ENCODE results near the gene ABHD6.
"Not testable (repeated sequence)": the region's sequence is repeated elsewhere in the genome, so short reads cannot be mapped to it uniquely, and the experiment has no call there.

The ABHD6 gene

GRCh38 chr3:58237238-58237940 lies at the start of gene ABHD6:
ABHD6 (plus strand) TSS chr3:58237792; CDS start chr3:58256587, 18,795 bp downstream.
- peak; percentile 26 for DNase-seq (ENCODE audit: low read depth, low spot score)

GRCh38 chr3:58188173-58188564 lies 49.4 kb upstream of the ABHD6 start:
- no peak for DNase-seq (ENCODE audit: low read depth, low spot score)

- DNase-seq (ENCODE audit: low read depth, low spot score) = no peak
Measured at GRCh38 chr3:58188921-58189451, 48.6 kb upstream of the ABHD6 start.

- DNase-seq (ENCODE audit: low read depth, low spot score) = no peak
Measured at GRCh38 chr3:58189691-58190090, 47.9 kb upstream of the ABHD6 start.

GRCh38 chr3:58190291-58190690 lies 47.3 kb upstream of the ABHD6 start:
- DNase-seq (ENCODE audit: low read depth, low spot score) = no peak

- no peak for DNase-seq (ENCODE audit: low read depth, low spot score)
Measured at GRCh38 chr3:58190882-58191281, 46.7 kb upstream of the ABHD6 start.

- DNase-seq (ENCODE audit: low read depth, low spot score) = no peak
Measured at GRCh38 chr3:58191361-58191991, 46.1 kb upstream of the ABHD6 start.

- no peak for DNase-seq (ENCODE audit: low read depth, low spot score)
Measured at GRCh38 chr3:58192069-58192468, 45.5 kb upstream of the ABHD6 start.

GRCh38 chr3:58193682-58194407 lies 43.7 kb upstream of the ABHD6 start:
- DNase-seq (ENCODE audit: low read depth, low spot score) = no peak

- no peak for DNase-seq (ENCODE audit: low read depth, low spot score)
Measured at GRCh38 chr3:58197588-58197987, 40.0 kb upstream of the ABHD6 start.

GRCh38 chr3:58198362-58198761 lies 39.2 kb upstream of the ABHD6 start:
- no peak for DNase-seq (ENCODE audit: low read depth, low spot score)

GRCh38 chr3:58198804-58199203 lies 38.8 kb upstream of the ABHD6 start:
- DNase-seq (ENCODE audit: low read depth, low spot score) = no peak

GRCh38 chr3:58200121-58200709 lies 37.4 kb upstream of the ABHD6 start:
- DNase-seq (ENCODE audit: low read depth, low spot score) = no peak

- DNase-seq (ENCODE audit: low read depth, low spot score) = no peak
Measured at GRCh38 chr3:58200846-58201355, 36.7 kb upstream of the ABHD6 start.

GRCh38 chr3:58201451-58201850 lies 36.1 kb upstream of the ABHD6 start:
- not testable (repeated sequence) for DNase-seq (ENCODE audit: low read depth, low spot score)

GRCh38 chr3:58202917-58203360 lies 34.7 kb upstream of the ABHD6 start:
- no peak for DNase-seq (ENCODE audit: low read depth, low spot score)

- DNase-seq (ENCODE audit: low read depth, low spot score) = no peak
Measured at GRCh38 chr3:58203541-58203940, 34.1 kb upstream of the ABHD6 start.

GRCh38 chr3:58204720-58205119 lies 32.9 kb upstream of the ABHD6 start:
- no peak for DNase-seq (ENCODE audit: low read depth, low spot score)

- DNase-seq (ENCODE audit: low read depth, low spot score) = no peak
Measured at GRCh38 chr3:58205981-58206380, 31.6 kb upstream of the ABHD6 start.

- DNase-seq (ENCODE audit: low read depth, low spot score) = no peak
Measured at GRCh38 chr3:58206406-58207011, 31.1 kb upstream of the ABHD6 start.

GRCh38 chr3:58207954-58208353 lies 29.6 kb upstream of the ABHD6 start:
- DNase-seq (ENCODE audit: low read depth, low spot score) = no peak

Measured in brain pericyte (primary cell).